GM18858 (cell line): ENCODE results near the gene RTL9.

ENCODE experiments used
- ATAC-seq: cut with Tn5 transposase; IDR thresholded peaks from one replicate; pipeline ENCODE4 v1.9.1; 2021; ENCODE audit not compliant: unreplicated experiment

RTL9 gene

GRCh38 chrX:110341189-110342035 is 17.2 kb upstream of the RTL9 start:
- ATAC-seq = peak; percentile 83

DNA sequence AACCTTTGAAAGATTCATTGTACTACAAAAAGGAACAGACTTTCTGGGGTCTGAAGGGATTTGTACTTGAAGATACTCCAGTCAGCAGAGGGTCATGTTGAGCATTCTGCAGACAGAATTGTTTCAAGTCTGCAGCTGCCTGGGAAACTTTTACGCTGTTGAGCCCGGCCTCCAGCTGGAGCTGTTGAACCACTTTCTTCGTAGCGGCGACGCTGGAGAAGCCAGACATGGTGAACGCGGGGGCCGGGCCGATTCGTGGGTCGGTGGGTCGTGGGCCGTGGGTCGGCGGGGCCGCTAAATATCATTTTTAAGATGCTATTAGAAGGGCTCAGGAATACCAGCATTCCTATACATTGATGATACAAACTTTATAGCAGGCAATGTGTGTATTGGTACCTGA is 12.0 kb upstream of the RTL9 start:
- no peak for ATAC-seq

GRCh38 chrX:110359273-110359672 is 625 bp downstream of the RTL9 start:
- ATAC-seq = no peak

DNA sequence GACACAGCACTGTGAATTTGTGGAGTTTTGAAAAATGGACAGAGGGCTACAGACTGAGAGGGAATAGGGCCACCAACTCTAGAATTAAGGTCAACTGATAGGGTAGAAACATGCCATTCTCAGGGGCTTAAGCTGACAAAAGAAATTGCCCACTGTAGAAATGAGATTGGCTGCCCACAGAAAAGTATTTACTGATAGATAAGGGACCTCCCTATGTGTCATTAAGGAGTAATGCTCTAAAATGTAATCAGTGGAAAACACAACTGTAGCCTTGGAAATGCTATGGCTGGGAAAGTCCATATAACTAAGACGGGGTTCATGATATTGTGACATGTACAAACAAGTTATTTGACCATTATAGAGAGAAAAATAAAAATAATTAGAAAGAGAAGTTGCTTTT is 4.6 kb downstream of the RTL9 start:
- ATAC-seq = no peak

- no peak for ATAC-seq
These were observed 14.7 kb downstream of the RTL9 start for GRCh38 chrX:110373310-110373709.

GRCh38 chrX:110374559-110374958 is 15.9 kb downstream of the RTL9 start:
- ATAC-seq = peak; percentile 65

DNA sequence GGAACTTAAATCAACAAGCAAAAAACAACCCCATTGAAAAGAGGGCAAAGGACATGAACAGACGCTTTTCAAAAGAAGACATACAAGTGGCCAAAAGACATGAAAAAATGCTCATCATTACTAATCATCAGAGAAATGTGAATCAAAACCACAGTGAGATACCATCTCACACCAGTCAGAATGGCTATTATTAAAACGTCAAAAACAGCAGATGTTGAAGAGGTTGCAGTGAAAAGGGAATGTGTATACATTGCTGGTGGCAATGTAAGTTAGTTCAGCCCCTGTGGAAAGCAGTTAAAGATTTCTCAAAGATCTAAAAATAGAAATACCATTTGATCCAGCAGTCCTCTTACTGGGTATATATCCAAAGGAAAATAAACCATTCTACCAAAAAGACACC is 22.6 kb downstream of the RTL9 start:
- ATAC-seq = no peak

DNA sequence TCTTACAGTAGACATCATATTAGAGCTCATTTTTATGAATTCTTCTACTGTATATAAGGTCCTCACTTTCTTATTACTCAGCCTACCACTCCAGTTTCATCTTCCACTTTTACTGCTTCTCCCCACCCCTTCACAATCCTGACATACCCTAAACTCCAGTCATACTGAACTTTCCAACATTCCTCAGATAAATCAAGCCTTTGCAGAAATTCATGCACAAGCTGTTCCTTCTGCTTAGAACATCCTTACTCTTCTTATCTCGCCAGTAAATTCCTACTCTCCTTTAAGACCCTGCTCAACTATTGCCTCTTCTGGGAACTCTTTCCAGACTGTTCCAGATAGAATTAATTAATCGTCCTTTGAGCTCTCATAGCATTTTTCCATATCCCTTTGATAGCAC is 24.8 kb downstream of the RTL9 start:
- ATAC-seq = no peak

- ATAC-seq = no peak
These were observed 25.8 kb downstream of the RTL9 start for GRCh38 chrX:110384490-110384889.

DNA sequence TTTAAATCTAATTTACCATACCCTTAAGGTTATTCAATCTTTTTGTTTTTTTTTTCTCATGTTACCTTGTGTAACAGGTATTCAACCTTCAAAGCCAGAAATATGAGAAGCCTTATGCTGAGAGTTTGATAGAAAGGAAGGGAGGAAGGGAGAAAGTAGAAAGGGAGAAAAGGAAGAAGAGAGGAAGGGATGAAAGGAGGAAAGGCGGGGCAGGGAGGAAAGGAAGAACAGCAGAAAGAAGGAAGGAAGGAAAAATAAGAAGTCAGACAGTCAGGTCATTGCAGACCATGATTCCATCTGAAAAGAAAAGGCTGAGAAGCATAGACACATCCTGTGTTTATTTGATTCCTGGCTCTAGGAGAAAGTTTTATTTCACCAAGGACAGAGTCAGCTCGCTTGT is 30.9 kb downstream of the RTL9 start:
- ATAC-seq = no peak

DNA sequence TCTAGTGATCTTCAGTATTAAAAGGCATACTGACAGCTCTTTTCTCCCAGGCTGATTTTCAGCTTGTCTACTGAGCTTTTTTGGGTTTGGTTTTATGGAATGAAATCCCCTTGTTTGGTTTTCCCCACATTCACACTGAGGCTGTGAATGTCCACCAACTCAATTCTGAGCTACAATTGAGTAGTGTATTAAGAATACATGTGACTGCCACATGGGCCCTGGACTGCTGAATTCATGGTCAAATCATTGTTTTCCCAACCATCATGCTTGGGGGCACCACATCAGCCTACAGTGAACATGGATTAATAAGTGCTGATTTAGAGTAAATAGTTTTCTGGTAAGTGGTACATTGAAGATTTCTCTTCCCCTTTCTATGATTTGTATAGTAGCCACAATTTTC is 32.4 kb downstream of the RTL9 start:
- ATAC-seq = no peak

DNA sequence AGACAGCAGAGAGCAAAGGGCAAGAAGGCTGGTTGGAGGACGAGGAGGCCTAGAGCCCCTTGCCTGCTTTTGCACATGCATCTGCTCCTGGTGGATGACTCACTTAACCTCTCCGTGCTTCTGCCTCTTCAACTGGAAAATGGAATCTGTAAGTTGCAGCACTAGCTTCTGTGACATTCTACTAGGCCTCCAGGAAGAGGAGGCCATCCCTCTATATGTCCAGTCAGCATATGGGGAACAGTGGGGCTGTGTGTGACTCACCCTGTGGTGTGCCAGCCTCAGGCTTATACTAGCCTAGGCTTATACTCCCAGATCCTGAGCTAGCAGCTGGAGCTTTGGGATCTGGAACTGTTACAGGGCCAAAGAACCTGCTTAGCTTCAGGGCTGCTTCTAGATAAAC is 36.0 kb downstream of the RTL9 start:
- no peak for ATAC-seq

DNA sequence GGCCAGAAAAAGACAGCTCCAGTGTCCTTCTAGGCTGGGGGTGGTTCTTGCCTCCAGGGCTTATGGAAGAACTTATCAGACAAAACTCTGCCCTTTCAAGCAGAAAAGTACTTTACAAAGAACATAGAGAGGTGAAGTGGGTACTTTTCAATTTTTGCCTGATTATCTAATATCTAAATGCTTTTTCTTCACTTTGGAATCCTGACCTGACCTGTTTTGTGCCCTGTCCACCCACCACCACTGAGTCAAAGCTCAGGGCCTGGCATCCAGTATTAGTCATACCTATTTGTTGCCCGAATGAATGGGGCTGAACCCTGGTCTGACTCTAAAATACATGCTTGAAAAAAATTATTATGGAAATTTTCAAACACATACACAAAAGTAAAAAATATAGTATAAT is 37.2 kb downstream of the RTL9 start:
- ATAC-seq = no peak

DNA sequence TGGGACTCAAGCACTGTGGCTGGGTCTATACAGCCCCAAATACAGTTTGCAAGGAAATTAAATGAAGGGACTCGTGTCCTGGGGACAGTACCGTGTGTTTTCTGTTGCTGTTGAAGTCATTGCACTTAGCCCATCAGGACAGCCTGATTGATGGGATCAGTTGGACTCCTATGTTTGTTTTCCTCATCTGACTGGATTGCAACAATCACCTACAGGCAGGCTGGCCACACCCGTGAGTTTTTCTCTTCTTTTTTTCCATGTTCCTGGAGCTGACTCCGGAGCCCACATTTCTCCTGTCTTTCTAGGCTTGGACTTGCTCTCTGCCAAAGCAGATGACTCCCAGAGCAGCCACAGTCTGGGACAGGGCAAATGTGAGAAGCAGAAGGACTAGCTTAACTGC is 38.1 kb downstream of the RTL9 start:
- ATAC-seq = no peak

DNA sequence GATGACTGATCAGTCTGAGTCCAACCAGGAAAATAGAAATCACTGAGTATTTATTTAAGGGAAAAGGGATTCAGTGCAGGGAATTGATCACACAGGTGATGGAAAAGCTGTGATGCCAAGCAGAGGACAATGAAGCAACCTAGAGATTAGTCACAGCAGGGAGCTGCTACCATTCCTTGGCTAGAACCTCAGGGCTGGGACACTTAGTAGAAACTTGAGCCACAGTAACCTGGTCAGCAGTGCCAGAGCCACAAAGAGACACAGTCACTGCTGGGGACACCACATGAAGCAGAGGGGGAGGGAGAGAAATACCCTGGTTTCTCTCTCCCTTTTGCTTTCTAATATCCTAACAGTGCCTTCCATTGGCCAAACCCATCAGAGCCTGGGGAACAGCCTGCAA is 38.7 kb downstream of the RTL9 start:
- no peak for ATAC-seq

DNA sequence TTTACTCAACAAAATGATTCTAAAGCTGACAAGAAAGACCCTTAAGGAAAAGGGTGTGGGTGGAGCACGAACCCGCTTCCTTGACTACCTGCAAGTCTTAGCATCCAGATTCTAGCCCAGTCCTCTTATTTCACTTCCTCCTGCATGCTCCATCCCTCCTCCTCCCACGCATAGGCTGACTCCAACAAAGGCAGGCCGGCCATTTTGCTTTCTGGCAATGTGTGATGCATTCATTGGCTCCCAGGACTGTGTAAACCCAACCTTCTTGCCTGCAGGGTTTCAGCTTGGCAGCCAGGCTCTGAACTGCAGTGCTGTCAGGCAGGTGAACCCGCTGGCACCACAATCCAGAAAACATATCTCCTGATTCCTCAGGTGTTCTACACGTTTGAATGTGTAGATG is 39.3 kb downstream of the RTL9 start:
- no peak for ATAC-seq

- no peak for ATAC-seq
These were observed 40.8 kb downstream of the RTL9 start for GRCh38 chrX:110399497-110399896.

- ATAC-seq = no peak
These were observed 41.3 kb downstream of the RTL9 start for GRCh38 chrX:110399966-110400365.

- no peak for ATAC-seq
These were observed 42.5 kb downstream of the RTL9 start for GRCh38 chrX:110401135-110401534.

DNA sequence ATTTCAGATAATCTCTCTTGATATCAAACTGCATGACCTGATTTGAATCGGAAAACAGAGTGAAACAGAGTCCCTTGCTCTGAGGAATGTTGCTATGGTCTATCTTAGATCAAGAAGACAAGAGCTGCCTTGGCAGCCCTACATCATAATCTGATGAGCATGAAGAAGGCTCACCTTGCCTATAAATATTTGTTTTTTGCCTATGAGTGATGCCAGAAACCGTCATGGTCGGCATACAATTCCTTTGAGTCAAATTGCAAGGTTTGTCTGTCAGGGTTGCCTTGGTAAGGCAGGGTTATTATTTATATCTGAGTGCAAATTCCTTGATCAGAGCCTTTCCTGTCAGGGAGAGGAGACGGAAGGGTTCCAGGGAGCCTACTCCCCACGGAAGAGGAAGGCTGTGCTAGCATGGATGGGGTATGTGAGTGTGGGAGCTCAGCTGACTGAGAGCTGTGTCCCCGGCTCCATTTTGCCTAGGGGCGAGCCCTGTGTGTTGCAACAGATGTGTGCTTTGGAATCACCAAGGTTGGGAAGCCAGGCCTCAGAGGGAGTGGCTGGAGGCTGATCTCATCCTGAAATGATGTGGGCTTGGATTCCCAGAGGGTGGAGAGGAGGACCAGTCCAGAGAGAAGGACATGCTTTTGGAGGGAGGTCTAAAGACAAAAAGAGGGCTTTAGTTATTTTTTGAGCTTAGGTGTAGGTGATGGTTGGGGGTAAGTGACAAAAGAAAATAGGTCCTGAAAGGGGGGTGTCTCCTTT is 43.6 kb downstream of the RTL9 start:
- ATAC-seq = no peak

GRCh38 chrX:110402850-110403221 is 44.2 kb downstream of the RTL9 start:
- ATAC-seq = no peak

DNA sequence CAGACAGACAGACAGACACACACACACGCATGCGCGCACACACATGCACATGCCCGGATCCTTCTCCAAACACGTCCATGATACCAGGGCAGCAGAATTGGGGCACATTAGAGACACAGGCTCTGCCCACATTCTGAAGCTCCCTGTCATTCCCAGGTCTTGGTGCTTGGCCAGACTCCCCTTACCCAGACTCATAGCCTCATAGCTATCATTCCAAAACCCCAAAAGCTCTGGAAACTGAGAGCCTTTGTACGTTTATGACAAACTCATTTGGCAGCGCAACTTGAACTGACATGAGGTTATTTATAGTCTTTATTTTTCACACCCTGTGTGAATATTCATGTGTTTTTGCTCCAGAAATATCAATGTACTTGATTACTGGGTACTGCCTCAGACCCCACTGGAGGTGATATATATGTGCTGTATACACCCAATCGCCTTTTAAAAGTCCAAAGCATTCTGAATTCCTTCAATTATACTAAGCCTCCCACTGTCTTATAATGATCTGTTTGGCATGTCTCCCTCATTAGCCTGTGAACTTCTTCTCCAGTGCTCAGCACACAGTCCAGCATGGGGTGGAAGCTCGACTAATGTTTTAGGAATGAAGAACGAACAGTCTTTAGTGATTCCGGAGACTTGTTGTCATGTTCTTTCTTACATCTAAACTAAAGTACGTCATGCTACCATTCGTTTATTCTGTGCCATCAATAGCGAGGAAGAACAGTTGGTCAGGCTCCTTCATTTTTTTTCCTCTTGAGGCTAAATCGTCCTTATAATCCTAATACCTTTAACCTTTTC is 45.0 kb downstream of the RTL9 start:
- no peak for ATAC-seq
